Measurements from ENCODE around the gene GBF1.
"Not testable (repeated sequence)": the region's sequence is repeated elsewhere in the genome, so short reads cannot be mapped to it uniquely, and the experiment has no call there.

GBF1 gene

DNA sequence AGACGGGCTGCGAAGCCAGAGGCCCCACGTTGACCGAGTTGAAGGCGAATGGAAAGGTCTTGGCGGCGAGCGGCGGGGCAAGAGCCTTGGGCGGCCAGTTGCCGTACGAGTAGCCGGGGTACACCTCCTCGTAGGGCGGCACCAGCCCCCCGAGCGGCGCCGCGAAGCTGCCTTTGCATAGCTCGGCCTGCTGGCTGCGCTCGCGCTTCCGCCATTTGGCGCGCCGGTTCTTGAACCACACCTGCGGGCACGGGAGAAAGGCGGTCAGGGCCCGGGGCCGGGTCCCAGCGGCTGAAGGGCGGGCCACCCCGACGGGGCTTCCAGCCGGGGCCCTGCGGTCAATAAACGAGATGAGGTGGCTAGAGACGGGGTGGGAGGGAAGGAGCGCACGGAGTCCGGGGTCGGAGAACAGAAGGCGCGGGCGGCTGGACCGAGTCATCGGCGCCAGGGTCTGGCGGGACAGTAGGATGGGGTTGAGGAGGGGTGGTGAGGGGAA, 14.4 kb upstream of the GBF1 start:
- in situ Hi-C loops (cut with HindIII; ENCODE audit: low sequenced_read_pairs): no loop called here

DNA sequence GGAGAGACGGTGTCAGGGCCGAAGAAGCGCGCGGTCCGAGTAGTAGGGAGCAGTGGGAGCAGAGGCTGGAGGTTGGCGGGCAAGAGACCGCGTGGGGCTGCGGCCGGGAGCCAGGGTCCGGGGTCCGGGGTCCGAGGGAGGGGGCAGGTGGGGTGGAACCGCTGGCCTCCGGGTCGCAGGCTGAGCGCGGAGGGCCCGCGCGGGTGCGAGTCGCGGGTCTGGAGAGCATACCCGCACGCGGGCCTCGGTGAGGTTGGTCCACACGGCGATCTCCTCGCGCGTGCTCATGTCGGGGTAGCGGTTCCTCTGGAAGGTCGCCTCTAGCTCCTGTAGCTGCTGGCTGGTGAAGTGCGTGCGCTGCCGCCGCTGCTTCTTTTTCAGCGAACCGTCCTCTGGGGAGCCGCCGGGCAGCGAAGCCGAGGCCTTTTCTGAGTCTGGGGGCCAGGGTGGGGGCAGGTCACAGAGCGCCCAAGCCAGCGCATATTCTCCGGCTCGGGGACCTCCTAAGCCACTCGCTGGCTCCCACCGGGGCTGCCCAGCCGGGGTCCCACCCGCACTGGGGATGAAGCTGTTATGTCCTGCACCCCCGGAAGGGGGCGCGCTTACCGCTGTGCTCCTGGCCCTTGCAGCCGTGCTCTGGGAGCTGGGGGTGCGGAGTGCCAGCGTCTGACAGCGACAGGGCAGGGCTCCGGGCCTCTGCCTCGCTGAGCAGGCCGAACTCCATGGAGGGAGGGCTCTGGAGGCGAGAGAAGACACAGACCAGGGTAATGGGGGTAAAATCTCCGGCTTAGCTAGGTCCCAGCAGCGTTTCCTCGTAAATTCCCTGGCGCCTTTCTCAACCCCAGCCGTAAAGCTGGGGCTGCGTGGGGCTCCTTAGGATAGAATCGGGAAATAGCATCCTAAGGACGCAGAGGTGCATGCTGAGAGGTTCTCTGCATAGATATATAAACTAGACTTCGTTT, 13.7 kb upstream of the GBF1 start:
- in situ Hi-C loops (cut with HindIII; ENCODE audit: low sequenced_read_pairs): no loop called here

DNA sequence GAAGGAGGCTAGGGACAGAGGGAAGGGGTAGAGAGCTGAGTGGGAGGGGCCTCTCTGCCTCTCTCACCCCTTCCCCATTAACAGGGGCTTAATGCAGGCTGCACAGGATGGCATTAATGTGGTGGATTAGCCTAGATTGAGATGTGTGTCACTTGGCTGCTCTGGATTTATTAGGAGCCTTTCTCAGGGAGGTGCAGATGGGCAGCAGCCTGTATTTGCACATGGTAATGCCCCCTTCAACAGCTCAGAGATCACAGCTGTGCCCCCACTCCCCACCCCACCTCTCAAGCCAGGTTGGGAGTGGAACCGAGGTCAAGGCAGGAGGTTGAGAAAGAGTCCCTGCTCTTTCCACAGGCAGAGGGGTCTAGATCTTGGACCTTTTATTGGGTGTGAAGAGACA, 11.3 kb upstream of the GBF1 start:
- in situ Hi-C loops (cut with HindIII; ENCODE audit: low sequenced_read_pairs): no loop called here

DNA sequence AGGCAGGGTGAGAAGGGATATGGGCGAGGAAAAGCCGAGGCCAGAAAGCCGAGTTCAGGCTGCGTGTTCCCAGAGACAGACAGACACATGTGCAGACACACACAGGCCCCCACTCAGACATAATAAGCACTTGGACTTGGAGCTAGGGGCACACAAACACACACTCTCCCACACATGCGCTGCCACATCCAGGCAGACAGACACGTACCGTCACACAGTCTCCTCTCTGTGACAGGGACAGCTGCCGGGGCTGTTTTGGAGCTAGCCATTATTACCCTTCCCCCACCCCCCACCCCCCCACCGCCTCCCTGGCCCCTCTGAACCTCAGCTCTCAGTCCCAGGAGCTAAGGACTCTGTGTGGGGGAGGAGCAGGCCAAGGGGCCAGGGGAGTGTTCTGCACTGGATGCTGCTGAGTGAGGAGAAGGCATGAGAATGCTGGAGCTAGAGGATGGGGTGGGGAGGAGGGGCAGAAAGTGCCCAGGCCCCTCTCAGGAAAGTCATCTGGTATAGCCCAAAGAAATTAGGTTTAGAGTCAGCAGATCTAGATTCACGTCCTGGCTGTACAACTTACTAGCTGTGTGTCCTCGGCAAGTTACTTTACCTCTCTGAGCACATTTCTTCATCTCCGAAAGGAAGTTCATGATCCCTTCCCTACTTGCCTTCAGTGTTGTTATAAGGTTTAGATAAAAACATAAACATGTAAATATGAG, 10.3 kb upstream of the GBF1 start:
- in situ Hi-C loops (cut with HindIII; ENCODE audit: low sequenced_read_pairs): no loop called here

DNA sequence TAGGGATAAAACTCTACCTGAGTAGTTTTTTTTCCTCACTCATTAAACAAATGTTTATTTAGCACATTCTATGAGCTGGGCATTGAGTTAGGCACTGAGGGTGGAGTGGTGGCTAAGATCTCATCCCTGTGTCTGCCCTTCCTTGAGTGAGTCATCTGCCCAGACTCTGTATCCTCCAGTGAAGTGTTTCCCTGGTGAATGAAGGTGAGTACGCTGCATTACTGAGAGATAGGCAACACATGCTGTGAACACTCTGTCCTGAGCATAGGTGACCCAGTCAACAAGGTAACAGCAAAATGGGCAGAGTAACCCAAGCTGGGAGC, 9.8 kb upstream of the GBF1 start:
- in situ Hi-C loops (cut with HindIII; ENCODE audit: low sequenced_read_pairs): no loop called here

DNA sequence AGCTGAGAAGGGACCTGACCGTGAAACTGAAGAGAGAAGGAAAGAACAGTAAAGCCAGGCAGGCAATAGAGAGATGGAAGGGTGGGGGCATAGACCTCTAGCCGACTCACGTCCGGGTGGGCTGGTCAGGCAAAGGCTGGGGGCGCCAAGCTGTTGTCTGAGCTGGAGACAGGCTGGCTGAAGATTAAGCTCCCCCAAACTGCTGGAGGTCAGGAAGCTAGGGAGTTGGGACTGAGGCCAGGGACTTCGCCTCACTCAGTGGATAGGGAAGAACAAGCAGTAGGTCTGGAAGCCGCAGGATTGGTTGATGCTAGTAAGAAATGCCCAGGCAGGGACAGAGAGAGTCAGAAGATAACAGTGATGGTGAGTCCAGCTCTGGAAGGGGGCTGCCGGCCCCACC, 9.3 kb upstream of the GBF1 start:
- in situ Hi-C loops (cut with HindIII; ENCODE audit: low sequenced_read_pairs): no loop called here

DNA sequence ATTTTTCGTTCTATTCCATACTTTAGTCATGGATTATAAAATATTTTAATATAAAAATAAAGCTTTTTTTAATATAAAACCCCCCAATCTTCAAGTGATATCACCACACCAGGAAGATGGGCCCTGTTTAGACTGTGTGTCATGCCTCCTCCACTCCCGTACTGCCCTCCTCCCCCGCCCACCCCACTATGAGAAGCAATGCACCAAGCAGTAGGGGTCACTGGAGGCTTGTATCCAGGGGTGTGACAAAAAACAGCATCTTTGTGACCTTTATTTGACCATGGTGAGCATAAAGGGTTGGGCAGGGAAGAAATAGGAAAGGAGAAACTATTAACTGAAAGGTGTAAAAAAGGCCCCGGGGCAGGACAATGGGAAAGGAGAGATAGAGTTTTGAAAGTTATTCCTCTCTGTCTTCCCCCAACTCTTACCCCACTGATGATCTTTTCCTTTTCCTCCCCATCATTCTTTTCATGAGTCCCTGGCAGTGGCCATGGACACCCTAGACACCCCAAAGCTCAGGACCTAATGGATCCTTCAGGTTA, 7.5 kb upstream of the GBF1 start:
- in situ Hi-C loops (cut with HindIII; ENCODE audit: low sequenced_read_pairs): no loop called here

DNA sequence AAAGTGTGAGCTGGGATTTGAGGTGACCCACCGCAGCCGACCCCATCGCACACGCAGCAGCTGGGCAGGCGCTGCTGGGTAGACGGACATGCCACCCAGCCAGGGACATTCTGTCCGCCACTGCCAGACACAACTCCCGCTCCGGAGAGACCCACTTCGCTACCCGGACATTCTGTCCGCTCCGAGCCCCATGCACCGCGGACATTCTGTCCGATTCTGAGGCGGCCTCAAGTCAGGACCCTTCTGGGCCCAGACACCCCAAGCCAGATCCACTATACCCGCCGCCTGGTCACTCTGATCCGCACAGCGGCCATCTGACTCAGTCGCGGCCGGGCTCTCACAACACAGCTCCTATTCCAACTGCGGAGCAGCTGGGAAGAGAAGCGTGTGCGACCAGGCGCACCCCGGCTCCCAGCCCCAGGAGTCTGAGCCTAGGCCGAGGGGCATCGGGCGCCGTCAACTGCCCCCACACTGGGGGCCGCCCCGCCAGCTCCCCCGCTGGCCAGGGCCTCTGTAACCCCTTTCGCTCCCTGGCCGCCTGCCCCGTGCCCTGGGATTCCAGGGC, 4.8 kb upstream of the GBF1 start:
- in situ Hi-C loops (cut with HindIII; ENCODE audit: low sequenced_read_pairs): no loop called here

DNA sequence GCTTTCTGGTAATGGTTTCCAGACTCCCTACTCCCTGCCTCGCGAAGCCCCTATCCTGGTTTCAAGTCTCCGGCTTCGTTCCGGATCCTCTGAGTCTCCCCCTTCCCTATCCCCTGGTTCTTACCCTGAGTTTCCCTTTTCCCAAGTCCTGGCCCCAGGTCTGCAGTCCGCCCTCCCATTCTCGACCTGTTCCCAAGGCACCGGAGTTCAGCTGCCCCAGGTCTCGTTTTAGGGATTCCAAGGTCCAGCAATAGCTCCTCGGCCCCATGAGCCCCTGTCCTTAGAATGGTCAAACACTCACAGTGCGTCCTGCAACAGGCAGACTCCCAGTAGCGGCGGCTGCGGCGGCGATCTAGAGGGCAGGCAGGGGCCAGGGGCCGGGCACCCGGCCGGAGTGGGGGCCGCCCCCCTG, 4.3 kb upstream of the GBF1 start:
- in situ Hi-C loops (cut with HindIII; ENCODE audit: low sequenced_read_pairs): no loop called here

DNA sequence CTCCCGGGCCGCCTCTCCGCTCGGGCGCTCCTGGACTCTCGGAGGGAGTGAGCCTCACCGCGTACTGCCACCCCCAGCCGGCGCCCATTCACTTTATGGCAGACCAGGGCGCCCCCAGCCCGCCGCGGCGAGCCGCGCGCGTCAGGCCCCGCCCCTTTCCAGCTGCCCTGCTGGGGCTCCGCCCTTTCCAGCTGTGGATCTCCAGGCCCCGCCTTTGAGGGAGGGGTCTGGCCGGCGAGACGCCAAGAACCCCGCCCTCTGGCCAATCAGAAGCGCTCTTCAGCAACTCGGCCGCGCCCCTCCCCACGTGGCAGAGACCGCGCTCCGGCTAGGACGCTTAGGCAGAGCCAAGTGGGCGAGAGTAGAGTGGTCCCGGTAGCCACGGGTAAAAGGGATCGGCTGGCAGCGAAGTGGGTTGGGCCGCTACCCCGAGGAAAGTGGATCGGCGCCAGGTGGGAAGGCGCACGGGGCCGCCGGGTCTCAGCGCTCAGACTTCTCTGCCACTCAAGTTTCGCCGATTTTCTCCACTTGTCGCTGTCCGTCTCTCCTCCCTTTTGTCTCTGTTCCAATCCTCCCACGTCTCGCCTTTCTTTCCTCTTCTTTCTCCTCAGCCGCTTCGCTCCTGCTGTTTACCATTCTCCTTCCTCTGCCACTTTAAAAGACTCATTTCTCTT, 3.8 kb upstream of the GBF1 start, which contains the start of gene PITX3:
TSS of gene PITX3 (minus strand) at position 69 of the 674 bp plus-strand sequence. CDS start 9,432 bp downstream, outside the sequence.
- in situ Hi-C loops (cut with HindIII; ENCODE audit: low sequenced_read_pairs): no loop called here

DNA sequence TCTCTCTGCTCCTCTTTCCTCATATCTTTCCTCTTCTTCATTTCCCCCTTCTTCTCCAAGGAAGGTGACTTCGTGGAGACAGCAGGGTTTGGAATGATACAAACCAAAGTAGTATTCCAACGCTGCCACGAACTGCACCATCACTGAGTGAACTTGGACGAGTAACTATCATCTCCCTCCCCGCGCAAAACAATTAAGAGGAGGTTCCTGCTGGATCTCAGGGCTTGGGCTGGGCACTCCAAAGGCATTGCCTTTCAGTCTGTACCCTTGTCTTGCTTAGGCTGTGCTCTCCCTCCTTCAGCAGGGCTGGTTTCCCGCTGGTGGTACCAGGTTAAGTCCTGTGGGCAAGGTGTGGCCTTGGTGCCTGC, 3.2 kb upstream of the GBF1 start:
- in situ Hi-C loops (cut with HindIII; ENCODE audit: low sequenced_read_pairs): no loop called here

DNA sequence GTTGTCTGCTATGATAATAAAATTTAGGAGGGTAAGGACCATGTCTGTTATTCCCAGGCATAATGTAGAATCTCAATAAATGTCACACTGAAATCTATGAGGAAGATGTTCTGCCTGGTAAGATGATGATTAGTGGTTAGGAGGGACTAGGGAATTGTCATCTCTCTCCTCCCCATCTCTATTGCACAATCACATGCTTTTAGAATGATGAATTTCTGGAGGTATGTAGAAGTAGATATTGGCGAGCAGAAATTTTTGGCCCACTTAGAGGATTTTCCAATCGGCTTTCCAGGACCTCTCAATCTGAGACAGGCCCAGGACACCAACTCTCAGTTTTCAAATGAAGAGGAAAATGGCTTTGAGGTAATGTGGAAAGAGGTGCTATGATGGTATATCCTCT, 2.0 kb upstream of the GBF1 start:
- in situ Hi-C loops (cut with HindIII; ENCODE audit: low sequenced_read_pairs): no loop called here

DNA sequence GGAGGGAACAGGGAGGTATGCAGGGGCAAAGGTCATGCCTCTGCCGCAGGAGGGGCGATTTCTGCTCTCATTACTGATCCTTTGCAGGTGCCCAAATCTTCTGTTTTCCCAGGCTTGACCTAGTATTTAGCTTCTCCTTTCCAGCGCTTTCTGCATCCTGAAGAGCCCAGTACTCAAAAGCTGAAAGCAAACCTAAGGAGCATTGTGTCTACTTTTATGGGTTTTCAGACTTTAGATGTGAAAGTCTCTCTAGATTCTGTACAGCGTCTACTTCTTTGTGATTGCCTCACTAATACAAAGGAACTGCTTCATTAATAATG, 560 bp downstream of the GBF1 start:
- in situ Hi-C loops (cut with HindIII; ENCODE audit: low sequenced_read_pairs): no loop called here

DNA sequence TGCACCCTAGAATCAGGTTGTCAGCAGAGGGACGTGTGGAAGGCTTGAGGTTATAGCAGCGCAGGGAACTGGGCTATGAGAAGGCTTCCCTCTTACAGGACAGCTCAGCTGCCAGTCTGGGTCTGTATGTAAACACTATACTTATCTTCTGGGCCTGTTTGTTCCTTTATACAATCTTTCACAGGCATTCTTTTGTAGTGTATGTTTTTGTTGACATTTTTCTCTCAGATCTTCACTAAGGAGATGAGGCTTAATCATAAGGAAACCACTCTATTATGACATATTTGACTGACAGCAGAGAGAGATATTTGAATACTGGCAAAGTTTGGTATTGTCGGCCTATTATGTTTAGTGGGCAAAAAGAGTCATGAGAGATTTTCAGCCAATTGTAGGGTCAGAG, 929 bp downstream of the GBF1 start:
- in situ Hi-C loops (cut with HindIII; ENCODE audit: low sequenced_read_pairs): no loop called here

DNA sequence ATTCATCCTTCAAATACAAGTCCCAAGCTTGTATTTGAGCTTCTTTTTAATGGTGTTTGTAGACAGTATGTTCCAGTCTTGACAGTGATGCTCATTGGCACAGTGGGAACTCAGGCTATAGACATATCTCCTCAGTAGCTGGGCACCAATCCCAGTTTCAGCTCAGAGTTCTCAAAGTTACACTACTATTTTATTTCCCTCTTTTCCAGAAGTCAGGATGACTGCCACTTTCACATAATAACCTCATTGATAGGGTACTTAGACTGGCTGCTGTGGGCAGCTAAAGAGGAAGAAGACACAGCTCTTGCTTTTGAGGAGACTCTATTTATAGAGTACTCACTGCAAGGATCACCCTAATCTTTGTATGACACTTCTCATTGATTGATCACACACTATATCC, 2.4 kb downstream of the GBF1 start:
- in situ Hi-C loops (cut with HindIII; ENCODE audit: low sequenced_read_pairs): no loop called here

DNA sequence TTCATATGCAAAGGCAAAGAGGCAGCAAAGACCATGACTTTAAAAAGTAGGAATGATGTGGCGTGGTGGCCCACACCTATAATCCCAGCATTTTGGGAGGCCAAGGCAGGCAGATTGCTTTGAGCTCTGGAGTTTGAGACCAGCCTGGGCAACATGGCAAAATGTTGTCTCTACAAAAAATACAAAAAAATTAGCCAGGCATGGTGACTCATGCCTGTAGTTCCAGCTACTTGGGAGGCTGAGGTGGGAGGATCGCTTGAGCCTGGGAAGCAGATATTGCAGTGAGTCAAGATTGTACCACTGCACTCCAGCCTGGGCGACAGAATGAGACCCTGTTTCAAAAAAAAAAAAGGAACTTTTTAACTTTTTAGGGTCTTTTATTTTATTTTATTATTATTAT, 7.2 kb downstream of the GBF1 start:
- in situ Hi-C loops (cut with HindIII; ENCODE audit: low sequenced_read_pairs): not testable (repeated sequence)

DNA sequence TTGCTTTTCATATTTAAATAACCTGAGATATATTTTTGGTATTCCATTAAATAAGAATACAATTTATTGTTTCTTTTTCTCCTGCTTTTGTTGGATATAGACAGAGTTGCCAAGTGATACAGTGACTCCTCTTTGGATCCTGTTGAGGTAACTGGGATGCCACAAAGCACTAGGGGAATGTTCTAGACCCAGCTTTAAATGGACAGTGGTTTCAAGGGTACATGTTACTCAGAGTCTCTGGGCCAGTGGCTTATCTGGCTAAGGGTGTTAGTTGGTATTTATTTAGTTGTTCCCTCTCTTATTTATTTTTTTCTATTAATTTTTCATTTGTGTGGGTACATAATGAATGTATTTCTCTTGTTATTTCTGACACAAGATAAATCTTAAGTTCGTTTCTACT, 9.1 kb downstream of the GBF1 start:
- in situ Hi-C loops (cut with HindIII; ENCODE audit: low sequenced_read_pairs): no loop called here

DNA sequence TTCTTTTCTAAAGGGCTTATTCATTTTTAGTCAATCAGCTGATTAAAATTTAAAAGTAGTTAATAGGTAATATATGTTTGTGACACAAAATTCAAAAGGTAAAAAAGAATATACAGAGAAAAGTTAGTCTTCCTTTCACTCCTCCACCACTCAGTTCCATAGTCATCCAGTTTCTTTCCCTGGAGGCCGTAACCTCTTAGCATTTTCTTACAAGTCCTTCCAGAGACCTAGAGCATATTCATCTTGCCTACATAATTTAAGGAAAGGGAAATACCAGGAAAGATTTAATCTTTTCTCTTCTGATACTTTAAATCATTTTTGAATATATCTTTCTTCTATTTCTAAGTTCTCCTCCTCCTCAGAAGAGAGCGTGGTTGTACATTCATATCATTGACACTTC, 10.1 kb downstream of the GBF1 start:
- in situ Hi-C loops (cut with HindIII; ENCODE audit: low sequenced_read_pairs): no loop called here

DNA sequence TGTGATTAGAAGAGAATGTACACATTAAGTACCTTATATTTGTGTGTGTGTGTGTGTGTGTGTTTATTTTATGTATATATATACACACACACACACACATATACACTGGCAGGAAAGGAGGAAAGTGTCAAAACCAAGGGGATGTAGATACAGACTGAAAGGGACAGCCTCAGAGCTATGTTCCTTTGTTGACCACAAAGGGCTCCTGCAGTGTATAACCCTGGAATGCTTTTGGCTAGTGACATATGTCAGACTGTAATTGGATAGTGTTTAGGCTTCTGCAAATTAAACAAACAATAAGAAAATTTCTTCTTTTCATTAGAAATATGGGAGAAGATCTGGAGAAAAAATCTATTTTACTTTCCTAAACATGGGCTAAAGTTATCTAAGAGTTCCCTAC, 15.9 kb downstream of the GBF1 start:
- in situ Hi-C loops (cut with HindIII; ENCODE audit: low sequenced_read_pairs): loop anchor here (10.0 kb wide), 1 partner anchor 64 kb away; no protein-coding TSS in a partner anchor

DNA sequence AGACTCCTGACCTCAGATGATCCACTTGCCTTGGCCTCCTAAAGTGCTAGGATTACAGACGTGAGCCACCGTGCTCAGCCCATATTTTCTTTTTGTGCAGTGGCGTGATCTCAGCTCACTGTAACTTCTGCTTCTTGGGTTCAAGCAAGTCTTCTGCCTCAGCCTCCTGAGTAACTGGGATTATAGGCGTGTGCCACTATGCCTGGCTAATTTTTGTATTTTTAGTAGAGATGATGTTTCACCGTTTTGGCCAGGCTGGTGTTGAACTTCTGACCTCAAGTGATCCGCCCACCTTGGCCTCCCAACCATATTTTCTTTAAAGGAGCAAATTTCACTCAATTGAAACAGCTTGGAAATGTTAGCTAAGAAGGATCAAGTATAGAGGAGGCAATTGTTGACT, 16.5 kb downstream of the GBF1 start:
- in situ Hi-C loops (cut with HindIII; ENCODE audit: low sequenced_read_pairs): loop anchor here (10.0 kb wide), 1 partner anchor 63 kb away; no protein-coding TSS in a partner anchor

Measured in DLD1 (cell line).